WTC11 (cell line): ENCODE measurements around the gene CGB8.
"Not testable (repeated sequence)": the region's sequence is repeated elsewhere in the genome, so short reads cannot be mapped to it uniquely, and the experiment has no call there.

Experiments used
- AFF4 ChIP-seq: sonication (generic); formaldehyde crosslinking; IDR thresholded peaks from 2 replicates; pipeline ENCODE4 v1.8.1; 2023; ENCODE audit warnings: mild to moderate bottlenecking, missing genetic modification reagents, borderline replicate concordance
- CREB1 ChIP-seq: sonication (generic); formaldehyde crosslinking; IDR thresholded peaks from 2 replicates; pipeline ENCODE4 v1.8.0; 2023; ENCODE audit warnings: mild to moderate bottlenecking, missing genetic modification reagents
- CREM ChIP-seq: sonication (generic); formaldehyde crosslinking; IDR thresholded peaks from 2 replicates; pipeline ENCODE4 v1.8.1; 2022; ENCODE audit warnings: mild to moderate bottlenecking, missing genetic modification reagents, moderate library complexity
- CTCF ChIP-seq: fragments of 200-600 bp; IDR thresholded peaks from 2 replicates; pipeline ENCODE4 v1.8.0; 2022; ENCODE audit warnings: antibody characterized with exemption
- ETV6 ChIP-seq: sonication (generic); formaldehyde crosslinking; IDR thresholded peaks from 2 replicates; pipeline ENCODE4 v1.8.1; 2022; ENCODE audit warnings: mild to moderate bottlenecking, missing genetic modification reagents
- MYBL2 ChIP-seq: sonication (generic); formaldehyde crosslinking; IDR thresholded peaks from 2 replicates; pipeline ENCODE4 v1.8.1; 2023; ENCODE audit warnings: mild to moderate bottlenecking, moderate library complexity, missing genetic modification reagents
- ZBTB43 ChIP-seq: sonication (generic); formaldehyde crosslinking; IDR thresholded peaks from 2 replicates; pipeline ENCODE4 v1.8.1; 2023; ENCODE audit warnings: mild to moderate bottlenecking, missing genetic modification reagents
- TF ChIP-seq, protein P1 (sequence below): sonication (generic); formaldehyde crosslinking; IDR thresholded peaks from 2 replicates; pipeline ENCODE4 v1.8.1; 2022; ENCODE audit warnings: low read depth, missing genetic modification reagents, borderline replicate concordance

GRCh38 chr19:49030323-49030722 is 18.6 kb downstream of the CGB8 start:
- not testable (repeated sequence) for TF ChIP-seq CTCF; ZBTB43 (CRISPR knock-in tag); CREM (CRISPR knock-in tag); ETV6; CREB1 (CRISPR knock-in tag); MYBL2 (CRISPR knock-in tag); AFF4 (CRISPR knock-in tag)
- TF ChIP-seq, protein P1, sequence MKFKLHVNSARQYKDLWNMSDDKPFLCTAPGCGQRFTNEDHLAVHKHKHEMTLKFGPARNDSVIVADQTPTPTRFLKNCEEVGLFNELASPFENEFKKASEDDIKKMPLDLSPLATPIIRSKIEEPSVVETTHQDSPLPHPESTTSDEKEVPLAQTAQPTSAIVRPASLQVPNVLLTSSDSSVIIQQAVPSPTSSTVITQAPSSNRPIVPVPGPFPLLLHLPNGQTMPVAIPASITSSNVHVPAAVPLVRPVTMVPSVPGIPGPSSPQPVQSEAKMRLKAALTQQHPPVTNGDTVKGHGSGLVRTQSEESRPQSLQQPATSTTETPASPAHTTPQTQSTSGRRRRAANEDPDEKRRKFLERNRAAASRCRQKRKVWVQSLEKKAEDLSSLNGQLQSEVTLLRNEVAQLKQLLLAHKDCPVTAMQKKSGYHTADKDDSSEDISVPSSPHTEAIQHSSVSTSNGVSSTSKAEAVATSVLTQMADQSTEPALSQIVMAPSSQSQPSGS (CRISPR knock-in tag) = not testable (repeated sequence)
